ENCODE data around the gene FTL.

Gene FTL

GRCh38 chr19:48946463-48947257 is 18.4 kb upstream of the FTL start:
- no peak for DNase-seq (ENCODE audit: low read depth)

GRCh38 chr19:48947258-48947542 is 17.9 kb upstream of the FTL start:
- DNase-seq (ENCODE audit: low read depth): no peak

GRCh38 chr19:48950159-48950558 is 14.9 kb upstream of the FTL start:
- DNase-seq (ENCODE audit: low read depth): no peak

- DNase-seq (ENCODE audit: low read depth): no peak
These were observed 14.1 kb upstream of the FTL start for GRCh38 chr19:48950830-48951519.

- DNase-seq (ENCODE audit: low read depth): no peak
These were observed 12.0 kb upstream of the FTL start for GRCh38 chr19:48953141-48953540.

GRCh38 chr19:48953990-48954594 is 11.0 kb upstream of the FTL start:
- no peak for DNase-seq (ENCODE audit: low read depth)

GRCh38 chr19:48954595-48955307 is 10.4 kb upstream of the FTL start, which contains the start of gene BAX:
BAX (plus strand) TSS chr19:48954875; CDS start chr19:48954929, 54 bp downstream.
- peak; percentile 83 for DNase-seq (ENCODE audit: low read depth)

GRCh38 chr19:48955308-48955958 is 9.7 kb upstream of the FTL start:
- DNase-seq (ENCODE audit: low read depth): no peak

- no peak for DNase-seq (ENCODE audit: low read depth)
These were observed 7.1 kb upstream of the FTL start for GRCh38 chr19:48958006-48958405.

- no peak for DNase-seq (ENCODE audit: low read depth)
These were observed 5.5 kb upstream of the FTL start for GRCh38 chr19:48959341-48960239.

GRCh38 chr19:48961051-48961649 is 4.0 kb upstream of the FTL start:
- no peak for DNase-seq (ENCODE audit: low read depth)

- DNase-seq (ENCODE audit: low read depth): no peak
These were observed 3.5 kb upstream of the FTL start for GRCh38 chr19:48961673-48962028.

GRCh38 chr19:48962029-48962848 is 2.9 kb upstream of the FTL start:
- DNase-seq (ENCODE audit: low read depth): no peak

- no peak for DNase-seq (ENCODE audit: low read depth)
These were observed 2.3 kb upstream of the FTL start for GRCh38 chr19:48962849-48963165.

GRCh38 chr19:48963371-48964204 is 1.5 kb upstream of the FTL start:
- DNase-seq (ENCODE audit: low read depth): no peak

GRCh38 chr19:48964205-48965039 is 687 bp upstream of the FTL start:
- no peak for DNase-seq (ENCODE audit: low read depth)

- no peak for DNase-seq (ENCODE audit: low read depth)
These were observed 864 bp downstream of the FTL start for GRCh38 chr19:48965806-48966540.

All from HS-5 (cell line).